Daoy (cell line): ENCODE results near the gene ZBTB7C. TPM values are rescaled to one million over a fixed set of nuclear protein-coding genes. Genes with fewer than 3 reads are reported as not detected.

ENCODE experiments used
- DNase-seq: peaks from one replicate; pipeline ENCODE4 v3.0.0-alpha.2; 2015; ENCODE audit warnings: low read depth
- total RNA-seq: library from RNA; depleted of rRNA; stranded (reverse); fragments of >200 nt; shearing (Covaris generic); gene quantifications from 2 replicates; pipeline ENCODE4 v1.2.3, GENCODE V29; 2014

ZBTB7C gene
- total RNA-seq, 1 experiment from 2014 or later, result 0.29 TPM

DNA sequence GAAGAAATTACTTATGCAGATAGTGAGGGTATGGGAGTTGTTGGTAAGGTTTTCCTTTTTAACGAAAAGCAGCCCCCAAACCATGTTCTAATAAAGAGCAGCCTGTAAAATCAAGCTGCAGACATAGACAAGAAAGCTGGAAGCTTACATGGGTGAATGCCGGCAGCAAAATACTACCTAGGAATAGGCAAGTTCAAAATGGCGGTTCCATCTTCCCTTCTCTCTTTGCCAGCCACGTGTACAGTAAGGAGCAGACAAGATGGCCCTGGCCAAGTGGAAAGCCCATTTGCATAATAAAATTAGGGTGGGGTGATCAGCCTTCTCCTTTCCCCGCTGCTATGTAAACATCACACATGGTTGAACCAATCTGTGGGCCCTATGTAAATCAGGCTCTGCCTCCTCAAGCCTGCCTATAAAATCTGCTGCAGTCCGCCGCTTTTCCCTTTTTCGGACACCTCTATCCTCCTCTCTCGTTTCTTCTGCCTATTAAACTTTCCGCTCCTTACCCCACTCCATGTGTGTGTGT, 155.0 kb downstream of the ZBTB7C start:
- no peak for DNase-seq

DNA sequence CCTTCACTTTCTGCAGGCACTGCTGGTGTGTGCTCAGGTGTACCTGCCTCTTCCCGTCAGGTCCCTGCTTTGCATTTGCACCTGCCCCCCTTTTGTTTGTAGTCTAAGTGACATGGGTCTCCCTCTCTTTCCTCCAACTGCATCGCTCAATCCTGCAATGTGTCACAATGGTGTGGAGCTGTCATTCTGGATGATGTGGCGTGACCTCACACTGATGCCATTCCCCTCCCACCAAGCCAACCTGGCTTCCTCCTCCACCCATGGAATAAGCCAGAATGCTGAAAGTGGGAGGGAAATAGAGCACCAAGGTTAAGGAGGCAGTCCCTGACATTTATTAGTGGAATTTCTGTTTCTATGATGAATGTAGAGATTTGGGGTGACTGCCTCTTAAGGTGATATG, 156.7 kb downstream of the ZBTB7C start:
- DNase-seq, result no peak

DNA sequence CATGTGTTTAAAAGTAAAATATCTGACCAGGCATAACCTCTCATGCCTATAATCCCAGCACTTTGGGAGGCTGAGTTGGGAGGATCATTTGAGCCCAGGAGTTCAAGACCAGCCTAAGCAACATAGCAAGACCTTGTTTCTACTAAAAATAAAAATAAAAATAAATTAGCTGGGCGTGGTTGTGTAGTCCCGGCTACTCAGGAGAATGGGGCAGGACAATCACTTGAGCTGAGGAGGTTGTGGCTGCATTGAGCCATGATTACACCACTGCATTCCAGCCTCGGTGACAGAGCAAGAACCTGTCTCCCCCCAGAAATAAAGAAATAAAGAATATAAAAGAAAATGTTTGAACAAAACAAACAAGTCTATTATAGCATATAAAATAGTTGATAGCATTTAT, 158.3 kb downstream of the ZBTB7C start:
- DNase-seq, result no peak

DNA sequence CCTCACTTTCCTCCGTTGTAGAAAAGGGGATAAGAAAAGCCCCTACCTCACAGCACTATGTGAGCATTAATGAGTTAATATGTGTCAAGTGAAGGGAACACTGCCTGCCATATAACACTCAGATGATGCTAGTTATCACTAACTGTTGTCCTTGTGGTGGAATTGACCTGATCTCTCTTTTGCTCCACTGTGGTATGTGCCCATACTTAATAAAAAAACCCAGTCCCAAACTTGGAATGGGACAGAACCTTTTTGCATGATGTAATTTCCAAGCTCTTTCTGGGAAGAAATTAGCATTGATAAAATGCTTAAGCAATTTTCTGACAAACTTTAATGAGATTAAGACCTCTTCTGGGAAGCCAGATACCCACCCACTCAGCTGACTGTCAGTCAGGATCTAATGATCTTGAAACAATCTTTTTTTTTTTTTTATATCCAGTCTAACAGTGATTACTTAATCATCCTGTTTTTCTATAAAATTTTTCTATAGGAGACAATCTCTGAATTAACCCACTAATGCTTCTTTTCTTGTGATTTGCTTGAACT, 158.7 kb downstream of the ZBTB7C start:
- no peak for DNase-seq

DNA sequence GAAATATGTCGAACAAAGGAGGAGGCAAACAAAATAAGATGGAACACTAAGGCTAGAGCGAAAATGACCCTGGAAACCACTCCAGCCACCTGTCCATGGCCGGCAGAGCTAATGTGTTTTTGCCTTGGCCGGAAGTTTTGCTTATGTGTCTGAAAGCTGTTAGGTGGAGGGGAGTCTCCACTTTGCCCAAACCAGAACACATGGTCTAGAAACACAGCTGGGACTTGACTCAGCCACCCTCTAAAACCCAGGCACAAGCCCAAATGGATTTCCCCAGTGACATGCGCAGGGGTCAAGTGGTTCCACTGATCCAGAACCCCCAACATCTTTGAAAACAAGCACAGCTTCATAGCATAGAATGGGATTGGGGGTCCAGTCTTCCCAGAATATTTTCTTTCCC, 159.3 kb downstream of the ZBTB7C start:
- DNase-seq, result no peak

DNA sequence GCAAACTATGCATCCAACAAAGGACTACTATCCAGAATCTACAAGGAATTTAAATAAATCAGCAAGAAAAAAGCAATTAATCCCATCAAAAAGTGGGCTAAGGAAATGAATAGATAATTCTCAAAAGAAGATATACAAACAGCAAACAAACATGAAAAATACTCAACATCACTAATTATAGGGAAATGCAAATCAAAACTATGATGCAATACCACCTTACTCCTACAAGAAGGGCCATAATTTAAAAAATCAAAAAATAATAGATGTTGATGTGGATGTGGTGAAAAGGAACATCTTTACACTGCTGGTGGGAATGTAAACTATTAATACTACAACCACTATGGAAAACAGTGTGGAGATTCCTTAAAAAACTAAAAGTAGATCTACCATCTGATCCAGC, 164.7 kb downstream of the ZBTB7C start:
- DNase-seq, result no peak

DNA sequence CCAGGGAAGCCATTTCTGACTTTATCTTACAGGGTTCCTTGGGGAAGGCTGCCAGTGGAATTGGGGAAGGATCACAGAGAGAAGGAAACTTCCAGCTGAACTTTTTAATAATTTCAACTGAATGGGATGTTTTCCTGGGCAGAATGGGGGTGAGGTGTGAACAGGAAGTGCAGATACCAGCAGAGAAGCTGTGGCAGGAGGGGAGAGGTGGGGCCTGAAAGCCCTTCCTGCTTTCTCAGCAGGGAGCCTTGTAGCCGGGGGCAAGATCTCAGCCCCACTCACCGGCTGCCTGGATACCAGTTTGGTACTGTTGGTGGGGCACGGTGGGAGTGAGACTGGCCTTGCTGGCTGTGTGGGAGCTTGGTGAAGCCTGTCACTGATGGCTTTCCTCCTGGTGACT, 170.5 kb downstream of the ZBTB7C start:
- peak; percentile 56 for DNase-seq

DNA sequence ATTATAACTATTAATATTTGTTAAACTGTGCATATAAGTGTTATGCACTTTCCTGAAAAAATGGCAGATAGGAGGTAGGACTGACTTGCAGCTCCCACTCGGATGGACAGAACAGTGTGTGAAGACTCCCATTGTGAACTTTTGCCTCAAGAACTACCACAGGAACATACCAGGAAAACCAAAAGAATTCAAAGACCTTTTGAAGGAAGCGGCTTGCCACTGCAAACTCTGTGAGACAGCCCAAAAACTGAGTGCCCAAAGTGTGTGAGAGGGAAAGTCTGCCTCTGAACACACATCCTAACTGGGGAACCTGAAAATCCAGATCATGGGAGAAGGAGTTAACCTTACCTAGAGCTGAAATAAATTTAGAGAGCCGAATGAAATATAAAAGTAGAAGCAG, 171.0 kb downstream of the ZBTB7C start:
- DNase-seq, result peak; percentile 49

DNA sequence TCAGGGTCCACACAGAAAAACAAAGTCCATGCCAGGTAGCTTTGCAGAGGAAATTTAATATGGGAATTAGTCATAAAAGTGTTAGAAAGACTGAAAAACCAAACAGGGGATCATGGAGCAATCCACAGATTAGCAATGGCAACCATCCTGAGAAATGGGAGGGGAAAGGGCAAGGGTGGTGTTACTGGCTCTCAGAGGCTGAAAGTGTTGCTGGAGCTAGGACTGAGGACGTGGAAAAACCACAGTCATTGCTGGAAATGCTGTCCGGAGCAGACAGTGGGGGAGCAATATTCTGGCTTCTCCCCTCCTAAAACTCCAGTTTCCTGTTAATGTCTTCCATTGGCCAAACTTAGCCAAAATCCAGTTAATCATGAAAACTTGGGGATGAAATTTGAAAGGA, 172.4 kb downstream of the ZBTB7C start:
- DNase-seq, result no peak

DNA sequence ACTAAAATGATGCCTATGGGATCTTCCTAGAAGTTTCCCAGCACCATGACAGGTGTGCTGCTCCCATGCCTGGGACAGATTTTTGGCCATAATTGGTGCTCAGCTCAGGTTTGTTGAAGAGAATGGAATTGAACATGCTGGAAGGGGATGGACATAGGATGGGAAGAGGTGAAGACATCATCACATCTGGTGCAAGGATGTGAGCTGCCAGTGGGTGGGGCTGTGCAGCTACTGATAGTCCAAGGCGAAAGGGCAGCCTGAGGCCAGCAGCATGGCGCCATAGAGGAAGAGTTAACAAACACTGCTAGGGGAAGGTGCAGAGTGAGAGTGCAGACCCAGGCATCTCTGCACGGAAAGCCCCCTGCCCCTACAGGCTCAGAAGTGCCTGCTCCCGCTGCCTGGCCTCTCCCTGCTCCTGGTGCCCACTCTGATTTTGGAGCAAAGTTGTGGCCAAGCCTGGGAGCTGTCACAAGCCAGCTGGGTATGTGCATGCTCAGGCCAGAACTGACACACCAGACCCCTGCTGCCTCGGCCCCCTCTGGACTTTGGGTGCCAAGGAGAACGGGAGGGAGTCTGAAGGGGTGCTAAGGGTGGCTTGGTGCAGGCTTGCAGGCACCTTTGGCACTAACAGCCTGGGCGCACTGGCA, 178.6 kb downstream of the ZBTB7C start:
- DNase-seq, result peak; percentile 70

DNA sequence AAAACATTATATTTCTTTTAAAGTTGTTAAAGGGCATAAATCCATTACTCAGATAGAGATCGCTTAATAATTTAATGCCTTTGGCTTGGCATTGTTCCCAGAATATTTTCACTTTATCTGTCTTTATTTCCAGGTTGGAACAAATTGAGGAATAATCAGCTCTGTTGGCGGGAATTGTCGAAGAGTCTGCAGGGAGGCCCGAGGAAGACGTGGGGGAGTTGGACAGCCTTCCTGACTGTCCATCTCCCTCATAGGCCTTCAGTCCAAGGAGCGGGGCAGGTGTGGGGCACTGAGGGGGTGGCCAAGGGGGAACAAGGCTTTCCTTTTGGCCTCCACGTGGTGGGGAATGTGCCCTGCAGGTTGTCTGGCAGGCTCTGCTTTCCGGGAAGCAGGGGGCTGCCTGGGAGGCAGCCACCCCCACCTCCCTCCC, 179.6 kb downstream of the ZBTB7C start:
- DNase-seq, result no peak

DNA sequence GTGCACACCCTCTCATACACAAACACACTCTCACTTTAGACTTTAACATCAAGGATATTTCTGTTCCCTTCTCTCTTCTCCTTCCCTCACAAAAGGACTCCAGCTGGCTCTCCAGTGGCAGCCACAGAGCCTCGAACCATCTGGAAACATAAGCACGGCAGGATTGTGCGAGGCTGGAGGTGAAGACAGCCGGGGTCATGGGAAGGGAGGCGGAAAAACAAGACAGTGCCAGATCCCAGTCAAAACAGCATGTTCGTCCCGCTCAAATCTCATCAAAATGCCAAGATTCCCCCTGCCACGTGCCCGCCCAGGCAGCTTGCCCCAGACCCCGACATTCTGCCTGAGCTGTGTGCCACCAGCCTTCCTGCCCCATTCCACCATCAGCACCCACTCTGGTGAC, 180.3 kb downstream of the ZBTB7C start:
- no peak for DNase-seq

DNA sequence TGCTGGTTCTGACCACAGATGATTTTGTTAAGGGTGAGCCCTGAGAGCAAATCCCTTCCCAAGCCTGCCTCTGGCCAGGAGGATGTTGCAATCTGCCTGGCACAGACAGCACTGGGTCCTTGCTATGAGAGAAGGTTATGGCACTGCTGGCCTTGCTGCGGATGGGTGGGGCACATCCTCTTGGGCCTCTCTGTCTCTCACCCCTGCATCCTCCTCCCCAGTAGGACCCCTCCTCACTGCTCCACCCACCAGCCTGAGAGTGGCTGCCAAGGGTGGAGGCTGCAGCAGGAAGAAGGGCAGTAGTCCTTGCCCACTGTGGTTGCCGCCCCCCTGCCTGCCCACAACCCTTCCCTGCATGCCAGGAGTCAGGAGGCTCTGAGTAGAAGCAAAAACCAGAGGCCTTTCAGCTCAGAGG, 180.9 kb downstream of the ZBTB7C start:
- DNase-seq, result no peak

DNA sequence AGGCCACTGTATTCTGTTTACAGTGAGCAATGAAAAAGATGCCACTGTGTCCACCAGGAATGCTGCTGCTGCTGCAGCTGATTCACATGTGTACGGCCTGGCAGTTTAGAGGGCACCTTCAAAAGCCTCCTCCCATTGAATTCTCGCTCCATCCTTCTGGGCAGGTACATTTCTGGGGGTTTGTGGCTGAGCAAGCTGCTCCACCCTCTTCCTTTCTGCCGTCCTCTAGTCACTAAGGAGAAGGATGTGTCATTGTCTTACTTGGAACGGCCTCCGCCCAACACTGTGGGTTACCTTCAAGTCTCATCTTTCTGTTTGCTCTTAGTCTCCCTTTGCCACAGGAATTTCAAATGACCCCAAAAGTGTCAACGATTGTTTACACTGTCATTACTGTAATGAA, 182.0 kb downstream of the ZBTB7C start:
- DNase-seq, result peak; percentile 62

DNA sequence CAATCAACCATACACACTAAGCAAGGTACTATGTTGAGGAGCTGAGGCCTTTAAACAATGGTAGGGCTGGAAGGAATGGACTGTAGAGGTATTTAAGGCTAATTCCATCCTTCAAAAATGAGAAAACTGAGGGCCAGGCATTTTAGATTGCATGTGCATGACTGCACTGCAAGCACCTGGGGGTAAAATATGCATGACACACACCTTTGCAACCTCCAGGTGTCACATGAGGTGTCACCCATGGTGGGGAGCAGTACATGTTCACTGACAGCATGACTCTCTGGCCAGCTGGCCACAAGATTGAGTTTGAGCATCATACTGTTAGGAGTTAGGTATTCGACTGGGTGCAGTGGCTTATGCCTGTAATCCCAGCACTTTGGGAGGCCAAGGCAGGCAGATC, 182.8 kb downstream of the ZBTB7C start:
- no peak for DNase-seq

DNA sequence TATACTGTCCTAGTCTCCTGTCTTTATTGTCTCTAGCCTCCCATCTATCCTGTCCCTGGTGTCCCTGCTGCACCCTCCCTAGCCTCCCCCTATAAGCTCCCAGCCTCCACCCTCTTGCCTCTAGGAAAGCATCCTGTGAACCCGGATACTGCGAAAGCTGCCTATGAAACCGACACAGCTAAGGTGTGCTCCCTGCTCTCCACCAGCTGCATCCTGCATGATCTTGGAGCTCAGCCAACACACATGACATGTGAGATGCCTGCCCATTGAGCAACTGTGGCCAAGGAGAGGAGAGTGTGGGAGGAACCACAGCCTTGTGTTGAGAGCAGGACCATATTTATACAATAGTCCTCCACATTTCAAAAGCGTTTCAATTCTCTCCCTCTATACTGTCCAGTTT, 187.1 kb downstream of the ZBTB7C start:
- DNase-seq, result peak; percentile 65

DNA sequence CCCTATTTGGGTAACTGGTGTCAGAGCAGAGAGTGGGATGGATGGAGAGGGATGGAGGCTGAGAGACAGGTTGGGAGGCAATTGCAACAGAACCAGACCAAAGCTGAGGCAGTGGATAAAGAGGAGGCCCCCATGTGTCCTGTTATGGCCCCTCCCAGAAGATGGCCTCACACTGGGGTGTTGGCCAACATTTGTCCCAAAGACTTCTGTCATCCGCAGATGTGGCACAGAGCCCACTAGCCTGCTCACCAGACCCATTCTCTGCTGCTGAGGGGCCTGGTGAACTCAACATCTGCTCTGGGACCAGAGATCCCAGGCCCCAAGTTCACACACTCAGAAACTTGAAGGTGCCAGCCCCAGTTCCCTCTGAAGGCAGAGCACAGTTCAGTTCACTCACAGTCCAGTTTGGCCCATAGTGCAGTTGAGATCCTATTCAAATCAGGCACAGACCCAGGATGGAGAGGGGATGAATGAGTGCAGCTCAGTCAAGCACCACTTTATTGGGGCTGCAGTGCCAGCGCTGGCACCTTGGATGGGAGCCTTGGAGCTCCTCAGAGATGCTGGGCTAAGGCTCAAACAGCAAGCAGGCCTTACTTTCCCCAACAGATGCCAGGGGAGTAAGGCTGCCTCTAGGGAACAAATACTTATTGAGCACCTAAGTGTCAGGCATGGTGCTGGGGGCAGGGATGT, 189.2 kb downstream of the ZBTB7C start:
- no peak for DNase-seq

DNA sequence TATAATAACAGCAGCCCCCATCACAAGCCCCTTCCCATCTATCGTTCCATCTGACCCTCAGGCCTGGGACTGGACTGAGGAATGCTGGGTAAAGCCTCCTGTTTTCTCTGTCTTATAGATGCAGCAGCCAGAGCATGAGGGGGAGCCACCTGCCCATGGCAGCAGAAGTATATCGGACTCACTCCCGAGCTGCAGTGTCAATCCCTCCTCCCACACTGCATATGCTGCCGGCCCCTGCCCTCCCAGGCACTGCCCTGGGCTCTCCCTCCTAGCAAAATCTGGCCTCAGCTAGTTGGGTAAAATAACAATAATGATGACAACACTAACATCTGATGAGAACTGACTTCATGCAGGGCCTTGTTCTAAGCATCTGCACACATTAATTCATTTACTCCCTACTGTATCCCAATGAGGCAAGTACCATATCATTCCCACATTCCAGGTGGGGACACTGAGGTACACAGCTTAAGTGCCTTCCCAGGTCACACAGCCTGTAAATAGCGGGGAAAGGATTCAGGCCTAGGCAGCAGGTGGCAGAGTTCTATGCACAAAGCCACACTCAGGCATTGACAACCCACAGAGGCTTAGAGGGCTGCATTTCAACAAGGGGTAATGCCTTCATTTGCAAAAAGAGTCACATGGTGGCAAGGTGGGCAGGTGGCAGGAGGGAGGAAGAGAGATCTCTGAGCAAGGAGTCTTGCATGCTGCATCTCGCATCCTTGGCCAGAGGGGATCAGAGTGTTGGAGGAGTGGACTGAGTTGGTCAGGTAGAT, 190.0 kb downstream of the ZBTB7C start:
- DNase-seq, result no peak

DNA sequence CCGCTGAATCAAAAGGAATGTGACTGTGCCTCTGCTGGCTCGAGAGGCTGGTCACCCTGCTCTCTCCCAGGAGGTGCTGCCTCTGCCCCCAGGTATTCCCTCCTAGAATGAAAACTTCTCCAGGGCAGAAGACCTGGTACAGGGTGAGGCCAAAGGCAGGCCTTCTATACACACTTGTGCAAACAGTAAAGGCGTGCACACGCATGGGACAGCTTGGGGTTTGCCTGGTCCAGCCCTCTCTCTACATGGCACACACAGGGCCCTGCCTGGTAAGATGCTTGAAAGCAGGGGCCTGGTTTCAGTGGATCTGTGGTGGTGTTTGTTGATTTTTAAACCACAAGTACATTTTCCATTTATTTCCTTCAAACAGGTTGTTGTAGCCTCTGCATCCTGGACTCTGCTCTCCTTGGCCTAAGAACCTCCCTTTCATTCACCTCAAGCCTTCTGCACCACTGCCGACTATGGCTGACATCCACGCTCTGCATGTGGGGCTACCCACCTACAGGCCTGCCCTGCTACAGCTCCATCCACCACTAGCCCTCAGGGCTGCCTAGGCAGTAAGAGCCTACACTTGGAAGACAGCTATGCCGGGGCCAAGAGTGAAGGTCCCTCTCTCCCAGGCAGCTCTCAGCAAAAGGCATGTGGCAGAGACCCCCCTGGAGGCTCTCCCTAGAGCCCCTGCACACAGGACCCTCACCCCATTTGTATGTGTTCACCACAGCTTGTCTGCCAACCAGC, 190.7 kb downstream of the ZBTB7C start:
- no peak for DNase-seq

DNA sequence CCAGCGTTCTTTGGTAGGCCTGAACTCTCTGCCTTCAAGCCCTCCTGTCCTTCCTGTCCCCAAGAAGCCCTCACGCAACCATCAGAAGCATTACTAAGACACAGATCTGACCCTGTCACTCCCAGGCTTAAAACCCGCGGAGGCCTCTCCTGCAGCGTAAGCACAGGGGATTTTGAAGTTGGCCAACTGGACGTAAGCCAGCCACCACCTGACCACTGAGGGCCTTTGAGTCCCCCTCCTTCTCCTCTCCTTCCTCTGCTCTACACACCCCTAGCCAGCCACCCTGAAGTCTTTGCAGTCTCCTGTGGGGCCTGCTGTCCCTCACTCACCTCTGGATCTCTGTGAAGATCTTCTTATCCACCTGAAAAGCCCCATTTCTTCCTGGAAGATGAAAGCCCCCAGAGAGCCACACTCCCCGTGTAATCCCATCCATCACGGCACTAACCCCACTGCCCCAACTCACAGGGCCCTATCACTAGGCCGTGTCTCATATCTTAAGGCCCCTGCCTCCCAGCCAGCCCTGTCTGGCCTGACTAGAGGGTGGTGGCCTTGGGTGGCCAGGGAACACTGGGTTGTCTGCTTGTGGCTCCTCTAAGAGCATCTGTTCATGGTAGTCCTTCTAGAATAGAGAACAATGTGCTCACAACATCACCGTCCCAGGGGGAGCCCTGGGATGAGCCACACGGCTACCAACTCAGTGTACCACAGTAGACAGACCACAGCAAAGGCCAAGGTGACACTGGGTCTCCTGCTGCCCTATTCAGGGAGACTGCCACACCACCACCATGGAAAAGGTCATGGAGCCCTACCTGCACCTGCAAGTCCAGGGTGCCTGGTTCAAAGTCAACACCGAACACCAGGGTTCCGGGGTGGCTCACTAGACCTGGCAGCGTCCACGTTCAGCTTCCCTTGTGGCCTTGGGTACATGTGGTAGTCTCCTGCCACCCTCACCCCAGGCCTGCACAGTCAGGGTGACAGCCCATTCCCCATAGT, 191.6 kb downstream of the ZBTB7C start:
- DNase-seq, result no peak
